ENCODE measurements around the gene NSG1. TPM values are rescaled to one million over a fixed set of nuclear protein-coding genes. Genes with fewer than 3 reads are reported as not detected.

NSG1 gene
- total RNA-seq, 1 experiment from 2014 or later = not detected

GRCh38 chr4:4394644-4395043 is 7.7 kb downstream of the NSG1 start:
- intact Hi-C loops (cut with micrococcal nuclease) = no loop called here
- H3K27ac ChIP-seq (ENCODE audit: low read length) = no peak overlapping the region
- no peaks in the 10 kb centered on the region for H3K36me3 ChIP-seq (ENCODE audit: low read depth, low read length)
- no peaks in the 10 kb centered on the region for H3F3A ChIP-seq (ENCODE audit: low read length, unreplicated experiment)
- H3K27me3 ChIP-seq (ENCODE audit: low read length) = peaks cover under 1% of the 10 kb centered on the region
- no peak overlapping the region for H3K4me3 ChIP-seq (ENCODE audit: low read length)
- no peak for TF ChIP-seq CTCF (conservative IDR thresholded peaks at IDR 0.05; ENCODE audit: low read depth, low read length)
- no peak for TF ChIP-seq EZH2 (IDR thresholded peaks at IDR 0.05; ENCODE audit: low read length, unreplicated experiment)
- TF ChIP-seq EZH2phosphoT487 (IDR thresholded peaks at IDR 0.05; ENCODE audit: borderline replicate concordance, low read length) = no peak
- no peak overlapping the region for H2AFZ ChIP-seq (ENCODE audit: low read length)
- H3K4me1 ChIP-seq (ENCODE audit: insufficient read depth, low read length) = no peaks in the 10 kb centered on the region; the same call in 1 of the 2 replicates
- ATAC-seq (peak; percentile 74), DNase-seq (peak; percentile 50)
- no peaks in the 10 kb centered on the region for H3K9me3 ChIP-seq (ENCODE audit: low read length)
- CTCF ChIA-PET = no interaction called here
- no peak overlapping the region for H3K9ac ChIP-seq (ENCODE audit: low read length)
- H3K79me2 ChIP-seq (ENCODE audit: low read length) = no peaks in the 10 kb centered on the region
- no TSS peak for BruUV-seq (replicated peaks)
- POLR2A ChIA-PET (ENCODE audit: unreplicated experiment) = no interaction called here
- no peaks in the 10 kb centered on the region for H4K20me1 ChIP-seq (ENCODE audit: low read length)
- H3K9me2 ChIP-seq (replicated peaks; ENCODE audit: low read length) = no peaks in the 10 kb centered on the region
- no peak overlapping the region for H3K4me2 ChIP-seq (ENCODE audit: low read length)

GRCh38 chr4:4395371-4395770 is 8.5 kb downstream of the NSG1 start:
- no peak overlapping the region for H3K9ac ChIP-seq (ENCODE audit: low read length)
- intact Hi-C loops (cut with micrococcal nuclease) = no loop called here
- H3K9me3 ChIP-seq (ENCODE audit: low read length) = no peaks in the 10 kb centered on the region
- no TSS peak for BruUV-seq (replicated peaks)
- H2AFZ ChIP-seq (ENCODE audit: low read length) = no peak overlapping the region
- ATAC-seq (no peak), DNase-seq (no peak)
- ChIA-PET CTCF (no interaction called here), POLR2A (ENCODE audit: unreplicated experiment) (no interaction called here)
- H3F3A ChIP-seq (ENCODE audit: low read length, unreplicated experiment) = no peaks in the 10 kb centered on the region
- H3K4me2 ChIP-seq (ENCODE audit: low read length) = no peak overlapping the region
- no peak overlapping the region for H3K27ac ChIP-seq (ENCODE audit: low read length)
- no peaks in the 10 kb centered on the region for H4K20me1 ChIP-seq (ENCODE audit: low read length)
- no peaks in the 10 kb centered on the region; the same call in 1 of the 2 replicates for H3K4me1 ChIP-seq (ENCODE audit: insufficient read depth, low read length)
- no peaks in the 10 kb centered on the region for H3K36me3 ChIP-seq (ENCODE audit: low read depth, low read length)
- no peak for TF ChIP-seq EZH2 (IDR thresholded peaks at IDR 0.05; ENCODE audit: low read length, unreplicated experiment)
- no peak for TF ChIP-seq CTCF (conservative IDR thresholded peaks at IDR 0.05; ENCODE audit: low read depth, low read length)
- TF ChIP-seq EZH2phosphoT487 (IDR thresholded peaks at IDR 0.05; ENCODE audit: borderline replicate concordance, low read length) = no peak
- H3K79me2 ChIP-seq (ENCODE audit: low read length) = no peaks in the 10 kb centered on the region
- no peaks in the 10 kb centered on the region for H3K9me2 ChIP-seq (replicated peaks; ENCODE audit: low read length)
- peaks cover 6% of the 10 kb centered on the region for H3K27me3 ChIP-seq (ENCODE audit: low read length)
- no peak overlapping the region for H3K4me3 ChIP-seq (ENCODE audit: low read length)

GRCh38 chr4:4395849-4396627 is 9.1 kb downstream of the NSG1 start:
- no peaks in the 10 kb centered on the region for H3K79me2 ChIP-seq (ENCODE audit: low read length)
- H3K27me3 ChIP-seq (ENCODE audit: low read length) = peaks cover 13% of the 10 kb centered on the region
- no peak for DNase-seq
- ChIA-PET POLR2A (ENCODE audit: unreplicated experiment) (no interaction called here), CTCF (no interaction called here)
- no peak overlapping the region for H3K9ac ChIP-seq (ENCODE audit: low read length)
- H4K20me1 ChIP-seq (ENCODE audit: low read length) = no peaks in the 10 kb centered on the region
- no peaks in the 10 kb centered on the region for H3K9me2 ChIP-seq (replicated peaks; ENCODE audit: low read length)
- H3K36me3 ChIP-seq (ENCODE audit: low read depth, low read length) = no peaks in the 10 kb centered on the region
- H3F3A ChIP-seq (ENCODE audit: low read length, unreplicated experiment) = no peaks in the 10 kb centered on the region
- no peaks in the 10 kb centered on the region for H3K9me3 ChIP-seq (ENCODE audit: low read length)
- no peak overlapping the region for H2AFZ ChIP-seq (ENCODE audit: low read length)
- no peak for TF ChIP-seq CTCF (conservative IDR thresholded peaks at IDR 0.05; ENCODE audit: low read depth, low read length)
- no peak for TF ChIP-seq EZH2 (IDR thresholded peaks at IDR 0.05; ENCODE audit: low read length, unreplicated experiment)
- no peak for TF ChIP-seq EZH2phosphoT487 (IDR thresholded peaks at IDR 0.05; ENCODE audit: borderline replicate concordance, low read length)
- H3K4me1 ChIP-seq (ENCODE audit: insufficient read depth, low read length) = no peaks in the 10 kb centered on the region; the same call in 1 of the 2 replicates
- no peak for ATAC-seq
- H3K4me2 ChIP-seq (ENCODE audit: low read length) = no peak overlapping the region
- intact Hi-C loops (cut with micrococcal nuclease) = no loop called here
- no peak overlapping the region for H3K27ac ChIP-seq (ENCODE audit: low read length)
- BruUV-seq (replicated peaks) = no TSS peak
- no peak overlapping the region for H3K4me3 ChIP-seq (ENCODE audit: low read length)
